HG03097 (cell line): ENCODE measurements around the gene CCDC85C.

ENCODE experiments used
- ATAC-seq: cut with Tn5 transposase; IDR thresholded peaks from one replicate; pipeline ENCODE4 v1.9.1; 2021; ENCODE audit not compliant: unreplicated experiment, low FRiP score

CCDC85C gene

GRCh38 chr14:99632410-99633035, 28.5 kb upstream of the CCDC85C start:
- no peak for ATAC-seq

- ATAC-seq: no peak
These were observed 26.2 kb upstream of the CCDC85C start for GRCh38 chr14:99630202-99630601.

GRCh38 chr14:99628887-99629618, 25.0 kb upstream of the CCDC85C start:
- ATAC-seq: peak; percentile 76

GRCh38 chr14:99627510-99628381, 23.7 kb upstream of the CCDC85C start:
- ATAC-seq: no peak

- ATAC-seq: no peak
These were observed 23.1 kb upstream of the CCDC85C start for GRCh38 chr14:99627100-99627499.

GRCh38 chr14:99626041-99626648, 22.1 kb upstream of the CCDC85C start:
- no peak for ATAC-seq

- ATAC-seq: no peak
These were observed 21.5 kb upstream of the CCDC85C start for GRCh38 chr14:99625476-99625875.

GRCh38 chr14:99624971-99625370, 21.0 kb upstream of the CCDC85C start:
- no peak for ATAC-seq

- no peak for ATAC-seq
These were observed 20.0 kb upstream of the CCDC85C start for GRCh38 chr14:99624024-99624423.

GRCh38 chr14:99621948-99622347, 17.9 kb upstream of the CCDC85C start:
- no peak for ATAC-seq

GRCh38 chr14:99619835-99620834, 16.1 kb upstream of the CCDC85C start:
- ATAC-seq: no peak

GRCh38 chr14:99616832-99617800, 13.1 kb upstream of the CCDC85C start:
- no peak for ATAC-seq

- ATAC-seq: no peak
These were observed 11.6 kb upstream of the CCDC85C start for GRCh38 chr14:99615497-99616157.

- no peak for ATAC-seq
These were observed 8.8 kb upstream of the CCDC85C start for GRCh38 chr14:99612738-99613330.

- ATAC-seq: no peak
These were observed 8.2 kb upstream of the CCDC85C start for GRCh38 chr14:99612071-99612737.

- ATAC-seq: no peak
These were observed 7.6 kb upstream of the CCDC85C start for GRCh38 chr14:99611646-99612045.
